Loucy (cell line): Measurements from ENCODE around the gene HS6ST2.
A peak's percentile ranks its signal among the peaks of the same experiment; 100 is the strongest.

Source experiments
- CTCF ChIP-seq: fragments of 200-600 bp; sonication (generic); conservative IDR thresholded peaks from 2 replicates; pipeline ENCODE4 v1.5.1; 2014; ENCODE audit warnings: mild to moderate bottlenecking, antibody characterized with exemption, low read length
- EZH2phosphoT487 ChIP-seq: fragments of 200-600 bp; IDR thresholded peaks from 2 replicates; pipeline ENCODE4 v1.6.1; 2018; ENCODE audit warnings: antibody characterized with exemption, mild to moderate bottlenecking, moderate library complexity, borderline replicate concordance

- peak; percentile 58 for TF ChIP-seq CTCF
- TF ChIP-seq EZH2phosphoT487: no peak
Measured at GRCh38 chrX:132615391-132616131, 342.9 kb downstream of the HS6ST2 start.
